Endothelial cell of umbilical vein (primary cell): ENCODE data around the gene STK32C. TPM values are rescaled to one million over a fixed set of nuclear protein-coding genes. Genes with fewer than 3 reads are reported as not detected.

Source experiments
- BruUV-seq: library from RNA; stranded (reverse); fragments of 400-500 nt; replicated peaks from 2 replicates; lab custom pipeline; 2021; lab: Mats Ljungman, UMichigan
- CTCF ChIA-PET: fragments of 300-600, 350-600 bp; sonication (Branson Sonifier 250); formaldehyde crosslinking; loops from one replicate; lab custom pipeline; 2021; ENCODE audit warnings: antibody characterized with exemption, inconsistent platforms; lab: Charles Lee
- POLR2A ChIA-PET: fragments of 300-600, 350-600 bp; sonication (Branson Sonifier 250); formaldehyde crosslinking; loops from one replicate; lab custom pipeline; 2021; ENCODE audit warnings: antibody characterized with exemption, inconsistent platforms; lab: Charles Lee
- DNase-seq: peaks from one replicate; pipeline ENCODE4 v3.0.0-alpha.2; 2011; ENCODE audit warnings: low read depth, low spot score
- FAIRE-seq: peaks from 2 replicates; lab custom pipeline; 2011; peaks lifted over from hg19 to GRCh38; lab: Jason Lieb, UNC
- H2AFZ ChIP-seq: 2 replicates; pipeline ENCODE4 v1.6.0; 2012; ENCODE audit warnings: low read depth, low read length, control low read depth, inconsistent platforms
- H3K27ac ChIP-seq: 2 replicates; pipeline ENCODE4 v1.5.1; 2011; ENCODE audit warnings: low read depth, mild to moderate bottlenecking, control low read depth, low read length, moderate library complexity; ENCODE audit not compliant: insufficient read depth
- H3K27me3 ChIP-seq, 2 experiments: 2 replicates each; pipeline versions ENCODE4 v1.6.0 to v1.6.1; 2011; ENCODE audit warnings: low read length in 2 of 2, mixed read lengths in 1 of 2; ENCODE audit not compliant: control insufficient read depth in 2 of 2, insufficient read depth in 2 of 2
- H3K36me3 ChIP-seq, 2 experiments: 2 replicates in 1 of 2; 3 replicates in 1 of 2; pipeline ENCODE4 v1.5.1; 2011; ENCODE audit warnings: low read length in 2 of 2, mild to moderate bottlenecking in 1 of 2, moderate library complexity in 1 of 2; ENCODE audit not compliant: control insufficient read depth in 2 of 2, insufficient read depth in 2 of 2; ENCODE audit errors: extremely low read depth in 1 of 2
- H3K4me1 ChIP-seq: 3 replicates; pipeline ENCODE4 v1.5.1; 2011; ENCODE audit warnings: mild to moderate bottlenecking, low read length; ENCODE audit not compliant: control insufficient read depth, insufficient read depth; ENCODE audit errors: extremely low read depth
- H3K4me2 ChIP-seq: 2 replicates; pipeline ENCODE4 v1.6.1; 2011; ENCODE audit warnings: low read length, control low read depth, mixed read lengths; ENCODE audit not compliant: insufficient read depth
- H3K4me3 ChIP-seq, 3 experiments: fragments of 200-600 bp in 1 of 3; sonication (generic), shearing (Covaris generic) in 1 of 3; replicated peaks in 1 of 3; 2 replicates each; pipeline ENCODE4 v1.5.1; 2011 to 2016; ENCODE audit warnings: control low read depth in 3 of 3, low read length in 3 of 3, mild to moderate bottlenecking in 2 of 3, inconsistent platforms in 1 of 3, low read depth in 1 of 3, moderate library complexity in 1 of 3; ENCODE audit not compliant: insufficient read depth in 1 of 3
- H3K79me2 ChIP-seq: 2 replicates; pipeline ENCODE4 v1.6.0; 2012; ENCODE audit warnings: low read length, inconsistent platforms; ENCODE audit not compliant: control insufficient read depth, insufficient read depth
- H3K9ac ChIP-seq: replicated peaks from 2 replicates; pipeline ENCODE3; 2011; ENCODE audit warnings: low read length, control low read depth; ENCODE audit not compliant: insufficient read depth; ENCODE audit errors: extremely low read depth
- H3K9me1 ChIP-seq: replicated peaks from 3 replicates; pipeline ENCODE4 v1.6.0; 2011; ENCODE audit warnings: mild to moderate bottlenecking, low read length; ENCODE audit not compliant: control insufficient read depth, insufficient read depth; ENCODE audit errors: extremely low read depth
- H3K9me3 ChIP-seq: replicated peaks from 2 replicates; pipeline ENCODE4 v1.5.1; 2012; ENCODE audit warnings: low read length, inconsistent platforms; ENCODE audit not compliant: control insufficient read depth, insufficient read depth
- H4K20me1 ChIP-seq: replicated peaks from 2 replicates; pipeline ENCODE3; 2011; ENCODE audit warnings: mild to moderate bottlenecking, low read length; ENCODE audit not compliant: control insufficient read depth, insufficient read depth; ENCODE audit errors: extremely low read depth
- EZH2 ChIP-seq: IDR thresholded peaks from 2 replicates; pipeline ENCODE4 v1.6.1; 2012; ENCODE audit warnings: borderline replicate concordance, low read depth, mild to moderate bottlenecking, moderate library complexity, low read length, inconsistent platforms; ENCODE audit not compliant: severe bottlenecking
- FOS ChIP-seq: IDR thresholded peaks from 2 replicates; pipeline ENCODE4 v1.6.1; 2011; ENCODE audit warnings: mild to moderate bottlenecking, low read length, moderate library complexity, borderline replicate concordance; ENCODE audit not compliant: insufficient read depth
- GATA2 ChIP-seq: IDR thresholded peaks from 2 replicates; pipeline ENCODE4 v1.7.0; 2011; ENCODE audit warnings: low read depth, mild to moderate bottlenecking, moderate library complexity, mixed read lengths, low read length; ENCODE audit not compliant: insufficient read length, insufficient read depth
- JUN ChIP-seq: IDR thresholded peaks from 2 replicates; pipeline ENCODE4 v1.6.1; 2011; ENCODE audit warnings: borderline replicate concordance, low read depth; ENCODE audit not compliant: insufficient read length, insufficient read depth
- MYC ChIP-seq: IDR thresholded peaks from one replicate; pipeline ENCODE4 v1.6.1; 2011; ENCODE audit warnings: mild to moderate bottlenecking, low read depth, low read length
- POLR2A ChIP-seq: IDR thresholded peaks from 2 replicates; pipeline ENCODE4 v1.6.1; 2012; ENCODE audit warnings: low read depth, mild to moderate bottlenecking, control low read depth, low read length
- POLR2AphosphoS5 ChIP-seq: IDR thresholded peaks from 2 replicates; pipeline ENCODE4 v1.6.1; 2012; ENCODE audit warnings: low read depth, mild to moderate bottlenecking, control low read depth, low read length, moderate library complexity; ENCODE audit not compliant: insufficient read depth
- dilution Hi-C: fragments of 300-500 bp; cut with MboI; formaldehyde crosslinking; loops from one replicate; pipeline ENCODE4 v1.15.0; 2019; ENCODE audit warnings: low sequenced_read_pairs; ENCODE audit not compliant: extremely low pct_ligation_motif_present
- intact Hi-C: fragments of 100-400 bp; cut with micrococcal nuclease; formaldehyde crosslinking; loops from one replicate; pipeline ENCODE4 v1.10.0; 2022
- polyA plus RNA-seq, 4 experiments: library from polyadenylated mRNA; depleted of rRNA in 3 of 4; stranded (reverse) in 3 of 4; unstranded in 1 of 4; fragments of >200 nt; gene quantifications; 2 replicates each; pipeline versions ENCODE4 v1.2.1 to v1.2.3, GENCODE V29; 2011 to 2012; ENCODE audit warnings: missing spikeins in 1 of 4
- total RNA-seq: library from RNA; stranded (reverse); gene quantifications from 2 replicates; pipeline ENCODE4 v1.2.3, GENCODE V29; 2021
- TF ChIP-seq, protein P1 (sequence below): IDR thresholded peaks from 2 replicates; pipeline ENCODE4 v1.6.1; 2011; ENCODE audit not compliant: insufficient read depth, insufficient read length
- TF ChIP-seq, protein P2 (sequence below), 2 donors: IDR thresholded peaks; 1 replicate in 1 of 2; 2 replicates in 1 of 2; pipeline ENCODE4 v1.5.1; 2011; ENCODE audit warnings: low read length in 2 of 2, mild to moderate bottlenecking in 2 of 2, moderate library complexity in 2 of 2, control low read depth in 1 of 2, inconsistent platforms in 1 of 2, low read depth in 1 of 2; ENCODE audit not compliant: insufficient read depth in 1 of 2; ENCODE audit errors: extremely low read depth in 1 of 2

STK32C gene
- total and polyA plus RNA-seq, 2 donors (not counting 3 experiments of a cell fraction or from before 2014, with no cell fraction given), result 5.4 to 14.1 TPM

DNA sequence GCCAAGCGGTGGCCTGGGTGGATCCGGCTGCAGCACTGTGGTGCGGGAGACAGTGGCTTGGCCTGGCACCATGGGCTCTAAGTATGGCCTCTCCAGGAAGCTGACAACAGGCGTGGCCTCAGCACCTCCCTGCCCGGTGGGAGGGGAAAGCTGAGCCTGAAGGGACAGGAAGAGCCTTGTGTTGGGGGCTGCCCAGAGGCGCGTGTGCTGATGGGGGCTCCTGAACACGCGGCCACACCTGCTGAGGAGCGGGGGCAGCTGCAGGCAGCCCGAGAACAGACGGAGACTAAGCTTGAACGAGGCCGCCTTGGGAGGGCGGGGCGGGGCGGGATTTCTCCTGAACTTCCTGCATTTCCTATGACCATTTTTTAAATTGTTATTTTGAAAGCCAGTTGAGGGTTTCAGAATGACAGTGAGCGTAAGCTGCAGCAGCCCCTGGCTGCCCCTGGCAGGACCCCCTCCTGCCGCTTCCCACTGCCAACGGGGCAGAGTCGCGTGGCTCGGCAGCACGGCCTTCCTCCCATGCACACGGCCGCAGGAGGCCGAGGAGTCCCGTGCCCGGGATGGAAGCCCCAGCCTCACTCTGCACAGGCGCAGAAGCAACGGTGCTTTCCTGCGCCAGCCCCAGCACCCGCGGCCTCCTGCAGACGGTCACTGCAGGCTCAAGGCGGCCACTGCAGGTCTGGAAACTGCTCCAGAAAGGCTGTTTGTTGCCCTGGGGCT, 77.8 kb downstream of the STK32C start:
- H3K4me1 ChIP-seq, result no peaks in the 10 kb centered on the region
- H3K4me2 ChIP-seq, result no peak overlapping the region
- POLR2A ChIA-PET, result no interaction called here
- peak; percentile 16 for TF ChIP-seq POLR2AphosphoS5
- TF ChIP-seq, protein P1, sequence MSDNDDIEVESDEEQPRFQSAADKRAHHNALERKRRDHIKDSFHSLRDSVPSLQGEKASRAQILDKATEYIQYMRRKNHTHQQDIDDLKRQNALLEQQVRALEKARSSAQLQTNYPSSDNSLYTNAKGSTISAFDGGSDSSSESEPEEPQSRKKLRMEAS, result no peak
- H3K36me3 ChIP-seq, result no peaks in the 10 kb centered on the region
- FAIRE-seq (peak; percentile 24), DNase-seq (peak; percentile 49)
- peak overlapping the region in 1 of 3 experiments; percentile 15 for H3K4me3 ChIP-seq
- intact Hi-C loops, result no loop called here
- no peaks in the 10 kb centered on the region for H3K79me2 ChIP-seq
- CTCF ChIA-PET, result no interaction called here
- H3K9ac ChIP-seq, result no peak overlapping the region
- no TSS peak for BruUV-seq
- dilution Hi-C loops, result no loop called here
- H3K9me3 ChIP-seq, result no peaks in the 10 kb centered on the region
- H3K27ac ChIP-seq, result no peak overlapping the region
- H2AFZ ChIP-seq, result peak overlapping the region; percentile 66
- H4K20me1 ChIP-seq, result no peaks in the 10 kb centered on the region
- H3K27me3 ChIP-seq, result no peaks in the 10 kb centered on the region
- H3K9me1 ChIP-seq, result no peaks in the 10 kb centered on the region

DNA sequence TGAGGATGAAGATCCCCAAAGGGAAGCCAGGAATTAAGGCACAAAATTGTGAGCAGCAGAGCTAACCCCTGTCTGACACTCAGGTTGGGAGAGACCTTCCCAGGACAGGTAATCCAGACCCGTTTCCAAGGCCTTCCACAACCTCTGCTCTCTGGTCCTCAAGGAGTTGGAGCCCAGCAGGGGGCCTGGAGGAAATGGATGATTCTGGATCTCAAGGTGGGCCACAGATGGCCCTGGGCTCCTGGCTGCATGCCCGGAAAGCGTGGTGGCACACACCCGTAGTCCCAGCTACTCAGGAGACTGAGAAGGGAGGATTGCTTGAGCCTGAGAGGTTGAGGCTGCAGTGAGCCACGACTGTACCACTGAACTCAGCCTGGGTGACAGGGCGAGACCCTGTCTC, 78.7 kb downstream of the STK32C start:
- Histone ChIP-seq H3K36me3 (no peaks in the 10 kb centered on the region), H4K20me1 (no peaks in the 10 kb centered on the region), H3K9ac (no peak overlapping the region), H3K4me2 (no peak overlapping the region), H3K4me3 (no peak overlapping the region), H3K79me2 (no peaks in the 10 kb centered on the region), H3K27ac (no peak overlapping the region), H3K9me1 (no peaks in the 10 kb centered on the region), H3K4me1 (no peaks in the 10 kb centered on the region), H3K27me3 (no peaks in the 10 kb centered on the region), H2AFZ (no peak overlapping the region), H3K9me3 (no peaks in the 10 kb centered on the region)
- TF ChIP-seq, protein P1, result no peak
- no peak for TF ChIP-seq JUN
- TF ChIP-seq POLR2A, result no peak
- TF ChIP-seq POLR2AphosphoS5, result no peak
- TF ChIP-seq EZH2, result no peak
- no peak for TF ChIP-seq FOS
- TF ChIP-seq, protein P2, sequence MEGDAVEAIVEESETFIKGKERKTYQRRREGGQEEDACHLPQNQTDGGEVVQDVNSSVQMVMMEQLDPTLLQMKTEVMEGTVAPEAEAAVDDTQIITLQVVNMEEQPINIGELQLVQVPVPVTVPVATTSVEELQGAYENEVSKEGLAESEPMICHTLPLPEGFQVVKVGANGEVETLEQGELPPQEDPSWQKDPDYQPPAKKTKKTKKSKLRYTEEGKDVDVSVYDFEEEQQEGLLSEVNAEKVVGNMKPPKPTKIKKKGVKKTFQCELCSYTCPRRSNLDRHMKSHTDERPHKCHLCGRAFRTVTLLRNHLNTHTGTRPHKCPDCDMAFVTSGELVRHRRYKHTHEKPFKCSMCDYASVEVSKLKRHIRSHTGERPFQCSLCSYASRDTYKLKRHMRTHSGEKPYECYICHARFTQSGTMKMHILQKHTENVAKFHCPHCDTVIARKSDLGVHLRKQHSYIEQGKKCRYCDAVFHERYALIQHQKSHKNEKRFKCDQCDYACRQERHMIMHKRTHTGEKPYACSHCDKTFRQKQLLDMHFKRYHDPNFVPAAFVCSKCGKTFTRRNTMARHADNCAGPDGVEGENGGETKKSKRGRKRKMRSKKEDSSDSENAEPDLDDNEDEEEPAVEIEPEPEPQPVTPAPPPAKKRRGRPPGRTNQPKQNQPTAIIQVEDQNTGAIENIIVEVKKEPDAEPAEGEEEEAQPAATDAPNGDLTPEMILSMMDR (IDR thresholded peaks at IDR 0.05; ENCODE audit: extremely low read depth in 1 of 2, insufficient read depth in 1 of 2, low read depth in 1 of 2, low read length in 2 of 2), result no peak
- TF ChIP-seq MYC, result no peak
- no peak for TF ChIP-seq GATA2
- ChIA-PET POLR2A (no interaction called here), CTCF (no interaction called here)
- dilution Hi-C loops, result no loop called here
- BruUV-seq, result no TSS peak
- intact Hi-C loops, result no loop called here
- FAIRE-seq (no peak), DNase-seq (no peak)
